GM21423 (cell line): ENCODE measurements around the gene ZIC4.

Experiments used
- ATAC-seq: cut with Tn5 transposase; IDR thresholded peaks from one replicate; pipeline ENCODE4 v1.9.1; 2021; ENCODE audit warnings: mild to moderate bottlenecking, moderate library complexity; ENCODE audit not compliant: unreplicated experiment

ZIC4 gene

DNA sequence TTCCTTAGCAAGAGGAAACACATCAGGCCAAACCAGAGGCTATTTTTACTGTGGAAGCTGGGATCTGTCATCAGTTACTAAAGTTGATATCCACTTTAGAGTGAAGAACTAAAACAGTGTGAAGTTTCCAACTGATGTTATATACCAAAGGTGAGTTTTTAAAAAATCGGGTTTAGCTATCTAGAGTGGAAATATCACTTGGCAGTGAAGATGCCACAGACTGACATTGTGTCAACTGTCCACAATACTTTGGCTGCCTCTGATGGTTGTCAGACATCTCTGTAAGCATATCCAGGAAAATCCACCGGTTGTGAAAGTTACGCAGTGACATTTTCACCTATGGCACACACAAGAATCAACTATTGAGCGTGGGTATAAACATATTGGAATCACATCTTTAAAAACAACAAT lies 12.0 kb upstream of the ZIC4 start:
- no peak for ATAC-seq

DNA sequence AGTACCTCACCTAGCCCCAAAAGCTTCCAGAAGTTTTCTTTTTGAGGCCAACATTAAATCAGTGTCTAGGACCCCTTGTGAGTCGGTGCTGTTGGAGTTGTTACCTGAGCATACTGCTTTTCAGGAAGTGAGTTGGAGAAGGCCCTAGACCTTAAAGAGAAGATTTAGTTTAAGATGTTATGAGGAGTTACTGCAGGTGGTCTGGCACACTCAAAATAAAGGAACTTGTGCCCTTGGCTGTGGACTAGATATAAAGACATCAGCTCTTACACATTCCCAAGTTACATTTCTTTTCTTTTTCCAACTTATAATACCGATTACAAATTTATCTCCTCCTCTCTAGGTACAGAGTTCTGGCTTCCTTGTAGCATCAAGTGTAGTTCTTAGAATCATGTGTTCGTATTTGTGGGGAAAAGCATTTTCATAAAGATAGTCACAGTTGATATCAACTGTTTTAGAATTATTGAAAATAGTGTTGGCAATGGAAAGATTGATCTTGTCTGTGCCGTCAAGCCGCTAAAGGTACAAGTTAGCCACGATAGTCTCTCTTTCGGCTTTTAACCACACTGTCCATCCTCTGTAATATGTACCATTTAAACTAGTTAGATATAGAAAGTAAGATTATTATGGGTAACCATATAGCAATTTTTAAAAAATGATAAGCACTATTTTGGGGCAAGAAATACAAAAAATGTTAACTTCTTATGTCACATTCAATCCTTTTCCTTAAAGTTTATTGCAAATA lies 11.4 kb upstream of the ZIC4 start:
- no peak for ATAC-seq

- ATAC-seq = no peak
These were observed 10.6 kb upstream of the ZIC4 start for GRCh38 chr3:147416931-147417330.

DNA sequence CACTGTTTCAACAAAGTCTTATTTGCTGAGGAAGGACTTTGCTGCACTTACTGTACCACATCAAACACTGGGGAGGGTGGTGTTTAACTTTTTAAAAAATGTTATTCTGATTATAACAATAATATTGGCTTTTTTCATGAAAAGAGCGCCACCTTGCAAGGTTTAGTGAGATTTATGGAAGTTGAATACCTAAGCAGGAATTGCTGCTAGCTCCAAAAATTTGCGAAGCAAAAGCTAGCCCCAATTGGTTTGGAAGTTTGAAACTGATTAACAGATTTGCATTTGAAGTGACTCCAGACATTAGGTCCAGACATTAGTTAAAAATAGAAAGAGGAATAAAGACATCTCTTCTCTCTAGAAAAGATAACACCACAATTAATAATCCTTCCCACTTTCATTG lies 9.5 kb upstream of the ZIC4 start:
- ATAC-seq = no peak

GRCh38 chr3:147415286-147415685 lies 8.9 kb upstream of the ZIC4 start:
- ATAC-seq = no peak

GRCh38 chr3:147414390-147415138 lies 8.2 kb upstream of the ZIC4 start:
- no peak for ATAC-seq

DNA sequence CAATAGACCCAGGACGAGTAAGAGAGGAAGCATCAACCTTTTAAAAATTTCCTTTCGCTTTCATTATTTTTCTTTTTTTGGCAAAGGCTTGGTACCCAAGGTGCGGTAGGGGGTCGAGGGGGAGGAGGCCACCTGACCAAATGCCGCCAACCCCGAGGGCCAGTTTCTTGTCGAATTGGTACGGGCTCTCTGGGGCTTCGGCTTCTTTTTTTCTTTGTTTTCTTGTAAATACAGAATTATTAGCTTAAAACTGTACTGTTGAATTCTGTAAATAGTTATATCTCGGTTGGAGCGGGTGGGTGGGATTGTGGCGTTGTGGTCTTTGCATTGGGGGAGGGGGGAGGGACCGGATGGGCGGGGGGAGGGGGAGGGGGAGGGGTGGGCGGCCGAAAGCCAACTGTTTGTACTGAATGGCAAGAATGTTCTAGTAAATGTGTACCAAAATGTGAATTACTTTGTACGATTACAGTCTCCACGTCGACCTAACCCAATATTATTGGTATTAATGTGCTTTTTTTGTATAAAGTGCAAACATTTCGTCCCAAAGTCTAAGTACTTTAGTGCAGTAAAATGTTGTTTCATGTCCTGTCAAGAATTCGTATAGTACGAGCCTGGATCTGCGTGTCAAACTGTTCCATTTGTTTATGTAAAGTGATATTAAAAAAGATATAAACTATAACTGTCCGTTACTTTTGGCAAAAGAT lies 7.5 kb upstream of the ZIC4 start:
- ATAC-seq = no peak

- ATAC-seq = no peak
These were observed 6.8 kb upstream of the ZIC4 start for GRCh38 chr3:147412917-147413685.

DNA sequence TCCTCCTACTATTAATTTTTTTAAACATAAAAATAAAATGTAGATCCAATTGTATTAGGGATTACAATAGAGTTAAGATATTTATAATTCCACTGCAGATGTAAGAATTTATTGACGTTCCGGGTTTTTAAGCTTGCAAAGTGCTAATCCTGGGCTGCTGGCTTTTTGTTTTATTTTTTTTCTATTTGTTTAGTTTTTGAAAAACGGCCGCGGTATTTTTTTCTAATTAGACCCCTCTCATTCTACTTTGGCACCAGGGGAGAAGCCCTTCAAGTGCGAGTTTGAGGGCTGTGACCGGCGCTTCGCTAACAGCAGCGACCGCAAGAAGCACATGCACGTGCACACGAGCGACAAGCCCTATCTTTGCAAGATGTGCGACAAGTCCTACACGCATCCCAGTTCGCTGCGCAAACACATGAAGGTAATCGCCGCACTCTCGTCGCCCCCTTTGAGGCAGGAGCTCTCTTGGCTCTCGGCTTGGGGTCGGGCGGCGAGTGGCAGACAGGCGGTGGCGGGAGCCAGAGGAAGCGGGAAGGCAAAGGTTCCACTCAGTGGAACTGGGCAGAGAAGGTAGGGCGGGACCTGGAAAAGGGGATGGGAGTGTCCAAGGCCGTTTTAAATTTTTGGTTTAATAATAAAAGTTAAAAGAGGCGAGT lies 6.0 kb upstream of the ZIC4 start:
- no peak for ATAC-seq

GRCh38 chr3:147411815-147412241 lies 5.5 kb upstream of the ZIC4 start:
- ATAC-seq = no peak

- no peak for ATAC-seq
These were observed 5.0 kb upstream of the ZIC4 start for GRCh38 chr3:147411238-147411814.

DNA sequence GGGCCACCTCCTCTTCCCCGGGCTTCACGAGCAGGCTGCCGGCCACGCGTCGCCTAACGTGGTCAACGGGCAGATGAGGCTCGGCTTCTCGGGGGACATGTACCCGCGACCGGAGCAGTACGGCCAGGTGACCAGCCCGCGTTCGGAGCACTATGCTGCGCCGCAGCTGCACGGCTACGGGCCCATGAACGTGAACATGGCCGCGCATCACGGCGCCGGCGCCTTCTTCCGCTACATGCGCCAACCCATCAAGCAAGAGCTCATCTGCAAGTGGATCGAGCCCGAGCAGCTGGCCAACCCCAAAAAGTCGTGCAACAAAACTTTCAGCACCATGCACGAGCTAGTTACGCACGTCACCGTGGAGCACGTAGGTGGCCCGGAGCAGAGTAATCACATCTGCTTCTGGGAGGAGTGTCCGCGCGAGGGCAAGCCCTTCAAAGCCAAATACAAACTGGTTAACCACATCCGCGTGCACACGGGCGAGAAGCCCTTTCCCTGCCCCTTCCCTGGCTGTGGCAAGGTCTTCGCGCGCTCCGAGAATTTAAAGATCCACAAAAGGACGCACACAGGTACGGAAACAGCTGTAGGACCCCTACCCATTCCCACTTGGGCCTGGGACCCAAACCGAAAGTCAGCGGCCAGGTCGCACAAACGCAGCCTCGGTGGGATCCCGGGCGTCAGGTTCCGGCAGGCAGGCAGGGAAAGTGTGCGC lies 4.3 kb upstream of the ZIC4 start:
- ATAC-seq = no peak

DNA sequence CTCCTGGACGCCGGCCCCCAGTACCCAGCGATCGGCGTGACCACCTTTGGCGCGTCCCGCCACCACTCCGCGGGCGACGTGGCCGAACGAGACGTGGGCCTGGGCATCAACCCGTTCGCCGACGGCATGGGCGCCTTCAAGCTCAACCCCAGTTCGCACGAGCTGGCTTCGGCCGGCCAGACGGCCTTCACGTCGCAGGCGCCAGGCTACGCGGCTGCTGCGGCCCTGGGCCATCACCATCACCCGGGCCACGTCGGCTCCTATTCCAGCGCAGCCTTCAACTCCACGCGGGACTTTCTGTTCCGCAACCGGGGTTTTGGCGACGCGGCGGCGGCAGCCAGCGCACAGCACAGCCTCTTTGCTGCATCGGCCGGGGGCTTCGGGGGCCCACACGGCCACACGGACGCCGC lies 3.8 kb upstream of the ZIC4 start:
- ATAC-seq = no peak

DNA sequence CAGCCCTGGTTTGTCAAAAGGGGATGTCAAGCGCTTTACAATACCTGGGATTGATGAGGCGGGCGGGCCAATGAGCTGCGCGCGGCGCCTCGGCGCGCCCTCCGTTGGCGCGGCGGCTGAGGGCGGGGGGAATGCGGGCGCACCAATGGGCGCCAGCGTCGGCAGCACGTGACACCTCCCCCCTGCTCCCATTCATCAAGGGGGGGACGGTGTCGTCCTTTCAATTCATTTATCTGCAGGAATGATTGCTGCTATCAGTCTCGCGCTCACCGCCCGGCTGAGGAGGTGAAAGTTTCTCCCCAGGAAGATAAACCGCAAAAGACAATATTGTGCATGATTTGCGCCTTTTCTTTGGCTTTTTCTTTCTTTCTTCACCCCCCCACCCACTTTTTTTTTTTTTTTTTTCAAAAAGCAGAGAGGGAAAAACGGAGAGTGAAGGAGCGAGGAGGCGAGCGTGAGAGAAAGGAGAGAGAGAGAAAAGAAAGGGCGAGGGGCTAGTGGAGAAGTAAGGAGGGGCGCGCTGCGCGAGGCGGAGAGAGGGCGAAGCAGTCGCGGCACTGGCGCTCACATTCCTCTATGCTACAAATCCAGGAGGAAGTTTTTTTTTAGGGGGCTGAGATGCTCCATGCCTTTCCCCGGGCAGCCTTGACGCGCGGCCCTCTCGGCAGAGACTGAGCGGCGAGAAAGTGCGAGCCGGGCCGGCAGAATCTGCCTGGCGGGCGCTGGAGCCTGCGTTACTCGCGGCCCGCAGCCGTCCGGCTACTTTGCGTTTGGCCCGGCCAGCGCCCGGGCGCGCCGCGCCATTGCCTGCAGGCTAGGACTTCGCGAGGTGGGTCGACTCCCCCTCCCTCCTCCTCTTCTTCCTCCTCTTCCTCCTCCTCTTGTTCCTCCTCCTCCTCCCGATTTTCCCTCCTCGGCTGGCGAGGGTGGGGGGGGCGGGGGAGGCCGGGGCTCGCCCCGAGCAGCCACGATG lies 3.1 kb upstream of the ZIC4 start, which contains the start of gene ZIC1:
ZIC1 (plus strand) TSS at position 223 of the 973 bp plus-strand sequence; CDS start at position 971, 748 bp downstream.
- no peak for ATAC-seq

- no peak for ATAC-seq
These were observed 2.1 kb upstream of the ZIC4 start for GRCh38 chr3:147408188-147409100.

GRCh38 chr3:147407498-147408187 lies 1.3 kb upstream of the ZIC4 start:
- no peak for ATAC-seq

DNA sequence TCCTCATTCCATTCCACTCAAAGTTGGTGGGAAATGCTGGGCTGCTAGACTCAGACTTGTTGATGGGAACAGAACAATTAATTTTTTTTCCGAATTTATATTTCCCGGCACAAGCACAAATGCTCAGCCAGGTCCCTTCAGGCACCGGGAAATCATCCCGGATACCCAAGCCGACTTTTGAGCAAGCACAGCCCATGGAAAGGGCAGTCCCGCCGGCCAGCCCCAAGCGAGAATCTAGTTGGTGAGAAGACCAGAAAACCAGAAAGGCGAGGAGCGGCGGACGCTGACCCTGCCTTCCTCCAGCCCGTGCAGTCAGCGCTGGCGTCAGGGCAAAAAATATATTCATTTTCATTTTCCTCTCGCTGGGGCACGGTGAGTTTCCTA lies 763 bp upstream of the ZIC4 start:
- ATAC-seq = no peak
